ENCODE results near the gene DYNC1I1.

- TF ChIP-seq CTCF (conservative IDR thresholded peaks at IDR 0.05; ENCODE audit: low read depth, low read length): no peak
- TF ChIP-seq EZH2 (IDR thresholded peaks at IDR 0.05; ENCODE audit: borderline replicate concordance, low read depth, low read length, poor library complexity, severe bottlenecking): no peak
Measured at GRCh38 chr7:96127746-96128145, 355.4 kb downstream of the DYNC1I1 start.

Measured in A673 (cell line).